ENCODE data around the gene HOXA5.

The HOXA5 gene

GRCh38 chr7:27182285-27182841, 38.9 kb upstream of the HOXA5 start:
- no peak for DNase-seq

- DNase-seq = no peak
Observed at GRCh38 chr7:27181795-27182275, 38.4 kb upstream of the HOXA5 start.

GRCh38 chr7:27180431-27181420, 37.2 kb upstream of the HOXA5 start:
- DNase-seq = no peak

GRCh38 chr7:27179503-27180430, 36.3 kb upstream of the HOXA5 start:
- DNase-seq = no peak

- DNase-seq = no peak
Observed at GRCh38 chr7:27179030-27179429, 35.5 kb upstream of the HOXA5 start.

GRCh38 chr7:27178366-27178765, 34.9 kb upstream of the HOXA5 start:
- no peak for DNase-seq

GRCh38 chr7:27177795-27178320, 34.4 kb upstream of the HOXA5 start:
- DNase-seq = no peak

- no peak for DNase-seq
Observed at GRCh38 chr7:27176962-27177794, 33.7 kb upstream of the HOXA5 start.

- DNase-seq = no peak
Observed at GRCh38 chr7:27176524-27176845, 33.0 kb upstream of the HOXA5 start.

GRCh38 chr7:27175626-27176523, 32.4 kb upstream of the HOXA5 start:
- no peak for DNase-seq

- no peak for DNase-seq
Observed at GRCh38 chr7:27174874-27175625, 31.6 kb upstream of the HOXA5 start.

GRCh38 chr7:27173956-27174873, 30.7 kb upstream of the HOXA5 start, which contains the start of gene HOXA10:
Gene HOXA10, minus strand, starts transcription at chr7:27174320. Its CDS starts 14 bp downstream, at chr7:27174306.
- peak; percentile 47 for DNase-seq

- DNase-seq = no peak
Observed at GRCh38 chr7:27173511-27173955, 30.1 kb upstream of the HOXA5 start.

GRCh38 chr7:27172823-27173510, 29.5 kb upstream of the HOXA5 start:
- peak; percentile 34 for DNase-seq

GRCh38 chr7:27172315-27172774, 28.9 kb upstream of the HOXA5 start:
- DNase-seq = no peak

GRCh38 chr7:27171637-27172314, 28.3 kb upstream of the HOXA5 start:
- DNase-seq = no peak

- DNase-seq = no peak
Observed at GRCh38 chr7:27171325-27171636, 27.8 kb upstream of the HOXA5 start.

Data from NCI-H748 treated with DMSO at 0.1 percent for 48 hours (cell line).